K562 (cell line): ENCODE results near the gene TMEM121. TPM values are rescaled to one million over a fixed set of nuclear protein-coding genes. Genes with fewer than 3 reads are reported as not detected.
A peak's percentile ranks its signal among the peaks of the same experiment; 100 is the strongest.

Experiments
- ATAC-seq: fragments of 200-7000 bp; cut with Tn5 transposase; 3 replicates; pipeline ENCODE4 v1.9.1; 2020; ENCODE audit warnings: moderate library complexity
- Bru-seq: library from RNA; stranded (reverse); fragments of 400-500 nt; gene quantifications from one replicate; lab custom pipeline; 2021; lab: Mats Ljungman, UMichigan
- BruChase-seq, 2 experiments: library from RNA; stranded (reverse); fragments of 400-500 nt; gene quantifications; one replicate each; lab custom pipeline; 2021; lab: Mats Ljungman, UMichigan
- BruUV-seq: library from RNA; stranded (reverse); fragments of 400-500 nt; replicated peaks from 2 replicates; lab custom pipeline; 2021; lab: Mats Ljungman, UMichigan
- CTCF ChIA-PET: fragments of 300-600 bp; formaldehyde crosslinking; extraction: SDS; loops from one replicate; lab custom pipeline; 2021; ENCODE audit warnings: low intra/inter-chr PET ratio; lab: Yijun Ruan, JAX
- POLR2A ChIA-PET: fragments of 300-600, 350-650 bp; sonication (Branson Sonifier 250); formaldehyde crosslinking; extraction: SDS; loops from one replicate; lab custom pipeline; 2021; ENCODE audit warnings: antibody characterized with exemption, inconsistent platforms; lab: Yijun Ruan, JAX
- DNase-seq, 4 experiments: peaks; one replicate each; pipeline versions ENCODE4 v3.0.0 to v3.0.0-alpha.2; 2011 to 2018; ENCODE audit warnings: low spot score in 3 of 4, mixed read lengths in 3 of 4; ENCODE audit errors: extremely low read depth in 1 of 4
- FAIRE-seq: peaks from 2 replicates; lab custom pipeline; 2011; peaks lifted over from hg19 to GRCh38; lab: Jason Lieb, UNC
- H2AFZ ChIP-seq: 2 replicates; pipeline ENCODE4 v1.6.0; 2011; ENCODE audit warnings: low read depth, low read length, control low read depth, inconsistent platforms
- H3K27ac ChIP-seq: fragments of 200-600 bp; 3 replicates; pipeline ENCODE4 v1.8.0; 2011; ENCODE audit warnings: low read depth, mild to moderate bottlenecking, control low read depth, inconsistent platforms, low read length, moderate library complexity, mixed read lengths; ENCODE audit errors: extremely low read depth
- H3K27me3 ChIP-seq, 2 experiments: fragments of 300-600 bp in 1 of 2; 2 replicates in 1 of 2; 3 replicates in 1 of 2; pipeline versions ENCODE4 v1.6.0 to v1.8.0; 2011; ENCODE audit warnings: inconsistent platforms in 2 of 2, low read length in 2 of 2, mild to moderate bottlenecking in 1 of 2, mixed read lengths in 1 of 2, moderate library complexity in 1 of 2; ENCODE audit not compliant: control insufficient read depth in 2 of 2, insufficient read depth in 2 of 2
- H3K36me3 ChIP-seq: fragments of 300-600 bp; 3 replicates; pipeline ENCODE4 v1.8.0; 2011; ENCODE audit warnings: mild to moderate bottlenecking, low read length, inconsistent platforms; ENCODE audit not compliant: control insufficient read depth, insufficient read depth
- H3K4me1 ChIP-seq, 2 experiments: fragments of 200-600 bp in 1 of 2; replicated peaks in 1 of 2; 2 replicates in 1 of 2; 3 replicates in 1 of 2; pipeline versions ENCODE4 v1.5.1 to v1.8.0; 2011; ENCODE audit warnings: inconsistent platforms in 2 of 2, low read length in 2 of 2, mild to moderate bottlenecking in 1 of 2, mixed read lengths in 1 of 2, moderate library complexity in 1 of 2; ENCODE audit not compliant: control insufficient read depth in 2 of 2, insufficient read depth in 2 of 2
- H3K4me2 ChIP-seq: 2 replicates; pipeline ENCODE4 v1.6.1; 2011; ENCODE audit warnings: low read length, control low read depth, inconsistent platforms, mixed read lengths; ENCODE audit not compliant: insufficient read depth
- H3K4me3 ChIP-seq: fragments of 200-600 bp; sonication (generic), shearing (Covaris generic); 2 replicates; pipeline ENCODE4 v1.5.1; 2016; ENCODE audit warnings: control low read depth, inconsistent platforms
- H3K79me2 ChIP-seq: fragments of 200-600 bp; 3 replicates; pipeline ENCODE4 v1.8.0; 2011; ENCODE audit warnings: low read length, inconsistent platforms; ENCODE audit not compliant: control insufficient read depth, insufficient read depth
- H3K9ac ChIP-seq, 2 experiments: 2 replicates each; pipeline versions ENCODE4 v1.6.0 to v1.6.1; 2011; ENCODE audit warnings: low read depth in 2 of 2, low read length in 2 of 2, control low read depth in 1 of 2, inconsistent platforms in 1 of 2, mild to moderate bottlenecking in 1 of 2, mixed read lengths in 1 of 2; ENCODE audit not compliant: insufficient read depth in 1 of 2
- H3K9me1 ChIP-seq: one replicate; pipeline ENCODE4 v1.6.0; 2011; ENCODE audit warnings: inconsistent platforms, mild to moderate bottlenecking, low read length, moderate library complexity; ENCODE audit not compliant: control insufficient read depth, insufficient read depth
- H3K9me3 ChIP-seq: replicated peaks from 2 replicates; pipeline ENCODE4 v1.5.1; 2011; ENCODE audit warnings: low read depth, low read length, inconsistent platforms; ENCODE audit not compliant: control insufficient read depth, insufficient read depth
- H4K20me1 ChIP-seq: replicated peaks from 2 replicates; pipeline ENCODE4 v1.6.1; 2011; ENCODE audit warnings: low read length, inconsistent platforms, mixed read lengths; ENCODE audit not compliant: control insufficient read depth, insufficient read depth
- RBM39 ChIP-seq: fragments of 200-400 bp; formaldehyde crosslinking; optimal IDR thresholded peaks from 2 replicates; pipeline ENCODE3; 2018; ENCODE audit warnings: low read depth, low read length
- VEZF1 ChIP-seq: fragments of 200-800 bp; sonication (Bioruptor generic); IDR thresholded peaks from 2 replicates; pipeline ENCODE4 v1.6.1; 2017; ENCODE audit warnings: missing genetic modification characterization, missing compliant biosample characterization
- WGBS: fragments of 100-300 bp; shearing (Covaris generic); methylation state at CpG from one replicate; pipeline ENCODE4 v1.1.6; 2016; ENCODE audit warnings: low coverage, mixed read lengths; ENCODE audit not compliant: insufficient coverage; ENCODE audit errors: missing lambda C conversion rate; 5-methylcytosine and 5-hydroxymethylcytosine counted together
- in situ Hi-C: fragments of 300-500 bp; cut with MboI; formaldehyde crosslinking; loops from 4 replicates; pipeline ENCODE4 v1.15.0; 2018; ENCODE audit warnings: inconsistent platforms, mixed read lengths
- intact Hi-C: fragments of 100-400 bp; cut with micrococcal nuclease; formaldehyde crosslinking; loops from 2 replicates; pipeline ENCODE4 v1.14.2; 2022
- long read RNA-seq, 3 experiments: library from polyadenylated mRNA in 2 of 3; library from RNA in 1 of 3; unstranded in 2 of 3; stranded (forward) in 1 of 3; transcript quantifications; one replicate each; pipeline ENCODE4 v2.0.0, GENCODE V29; 2019 to 2022
- polyA minus RNA-seq, 3 experiments: library from RNA; depleted of rRNA, polyadenylated mRNA; stranded (reverse); fragments of >200 nt; gene quantifications; 2 replicates each; pipeline ENCODE4 v1.2.3, GENCODE V29; 2011
- polyA plus RNA-seq, 8 experiments: library from polyadenylated mRNA; depleted of rRNA in 4 of 8; stranded (reverse) in 5 of 8; unstranded in 3 of 8; fragments of >200 nt; fragmentation: Nextera tagmentation in 2 of 8; fragmentation: Illumina TruSeq in 1 of 8; extraction: Ambion mirVana in 2 of 8; extraction: Trizol in 1 of 8; gene quantifications; 2 replicates each; pipeline versions ENCODE4 v1.2.1 to v1.2.3, GENCODE V29; 2011 to 2014; ENCODE audit warnings: inconsistent platforms in 1 of 8, missing spikeins in 1 of 8
- total RNA-seq, 7 experiments: library from RNA; depleted of rRNA in 6 of 7; stranded (reverse); fragments of >200 nt in 6 of 7; fragmentation: Illumina TruSeq in 2 of 7; extraction: Trizol in 2 of 7; gene quantifications; 2 replicates each; pipeline versions ENCODE4 v1.2.1 to v1.2.3, GENCODE V29; 2011 to 2021; ENCODE audit warnings: low replicate concordance in 1 of 7

TMEM121 gene
- total RNA-seq (2011; cell fraction: chromatin; rRNA removed; ENCODE audit: low replicate concordance), result not detected in 2 replicates
- total RNA-seq (2011; cell fraction: nucleolus; rRNA removed), result 0.39 TPM in 1 of 2 replicates, not detected in the other
- total RNA-seq (2011; cell fraction: nucleoplasm; rRNA removed), result not detected in 2 replicates
- total RNA-seq (2014; rRNA removed) (0.36 TPM in 1 of 2 replicates, not detected in the other), total RNA-seq (2014; rRNA removed; fragmentation: Illumina TruSeq; extraction: Trizol) (not detected in 2 replicates), total RNA-seq (2015; rRNA removed; fragmentation: Illumina TruSeq; extraction: Trizol) (not detected in 2 replicates), total RNA-seq (2021) (0.31 TPM in 1 of 2 replicates, not detected in the other), polyA plus RNA-seq (2011; rRNA removed) (0.09 TPM in 1 of 2 replicates, not detected in the other), polyA plus RNA-seq (2014; fragmentation: Illumina TruSeq; extraction: Trizol) (not detected in 2 replicates), polyA plus RNA-seq (2014; fragmentation: Nextera tagmentation; extraction: Ambion mirVana) (not detected), polyA plus RNA-seq (2014; rRNA removed) (not detected in 2 replicates), polyA minus RNA-seq (2011; rRNA and poly(A)+ RNA removed) (not detected in 2 replicates), Bru-seq, nascent RNA (not detected), BruChase-seq, experiment 1, labeled RNA remaining after a 2-hour chase (not detected), BruChase-seq, experiment 2, labeled RNA remaining after a 6-hour chase (not detected)
- polyA plus RNA-seq (2011; cell fraction: cytosol; rRNA removed), result 0.04 and 0.55 TPM in 2 replicates
- 0.13 TPM in 1 of 2 replicates, not detected in the other for polyA plus RNA-seq (2011; cell fraction: nucleus; rRNA removed)
- 0.12 TPM in 1 of 2 replicates, not detected in the other for polyA plus RNA-seq (2012)
- polyA minus RNA-seq (2011; cell fraction: cytosol; rRNA and poly(A)+ RNA removed), result not detected in 2 replicates
- polyA minus RNA-seq (2011; cell fraction: nucleus; rRNA and poly(A)+ RNA removed), result 0.33 and 0.40 TPM in 2 replicates
- long read RNA-seq, experiment 1, result 0 reads
- long read RNA-seq, experiment 2, result 0 reads
- long read RNA-seq, experiment 3, result 0 reads

GRCh38 chr14:105525861-105526775 lies at the start of gene TMEM121:
Gene TMEM121, plus strand, starts transcription at chr14:105526583. Its CDS starts 2,252 bp downstream, at chr14:105528835.
- Histone ChIP-seq H3K9ac (no peak within 1 kb of the TSS), H4K20me1 (no peaks in the 10 kb centered on the region), H3K4me1 (peaks cover 0 to 45% of the 10 kb centered on the region in 2 experiments; a peak in 2 of 5 replicates), H3K9me1 (no peaks in the 10 kb centered on the region), H3K79me2 (no peaks in the 10 kb centered on the region), H3K4me3 (no peak within 1 kb of the TSS), H2AFZ (no peak within 1 kb of the TSS), H3K27ac (no peak within 1 kb of the TSS), H3K36me3 (no peaks in the 10 kb centered on the region), H3K9me3 (no peaks in the 10 kb centered on the region), H3K4me2 (no peak within 1 kb of the TSS), H3K27me3 (peaks cover 2 to 23% of the 10 kb centered on the region in 2 experiments; a peak in 2 of 5 replicates)
- TF ChIP-seq RBM39, result no peak
- TF ChIP-seq VEZF1, result peak; percentile 18; the same call in 1 of the 2 replicates
- ChIA-PET POLR2A (interaction anchor here (0.7 kb wide), 1 partner anchor 10 kb away, joined by 3 read pairs; no protein-coding TSS in a partner anchor), CTCF (no interaction called here)
- WGBS, result 15% methylated on average over 5 of the region's 88 CpGs
- no TSS peak for BruUV-seq
- DNase-seq (peak; percentile 18 to 88 (median 66)), FAIRE-seq (no peak), ATAC-seq (peak; percentile 20)
- intact Hi-C loops, result loop anchor here (5.0 to 10.0 kb wide), 2 partner anchors 51 to 434 kb away; partner anchors contain the start of gene CRIP2
- in situ Hi-C loops, result no loop called here
